GM12875 (cell line): Measurements from ENCODE around the gene BLOC1S5.
A peak's percentile ranks its signal among the peaks of the same experiment; 100 is the strongest.

Experiments
- H3K4me3 ChIP-seq: one replicate; pipeline ENCODE4 v1.5.1; 2011; ENCODE audit warnings: low read depth, low read length, control low read depth
- CTCF ChIP-seq: IDR thresholded peaks from 2 replicates; pipeline ENCODE4 v1.5.1; 2011; ENCODE audit warnings: low read depth, mild to moderate bottlenecking, control low read depth, inconsistent platforms, low read length, moderate library complexity, borderline replicate concordance; ENCODE audit not compliant: insufficient read depth

The BLOC1S5 gene

GRCh38 chr6:8070718-8071117, 6.5 kb upstream of the BLOC1S5 start:
- no peak overlapping the region for H3K4me3 ChIP-seq
- no peak for TF ChIP-seq CTCF

GRCh38 chr6:8069631-8070284, 5.6 kb upstream of the BLOC1S5 start:
- TF ChIP-seq CTCF, result no peak
- no peak overlapping the region for H3K4me3 ChIP-seq

- H3K4me3 ChIP-seq, result no peak overlapping the region
- TF ChIP-seq CTCF, result no peak
Measured at GRCh38 chr6:8069151-8069550, 5.0 kb upstream of the BLOC1S5 start.

GRCh38 chr6:8066108-8066507, 1.9 kb upstream of the BLOC1S5 start:
- 0 out of 2 replicates have a peak, but pooled peaks have one; percentile 24 for TF ChIP-seq CTCF
- no peak overlapping the region for H3K4me3 ChIP-seq

GRCh38 chr6:8065519-8065911, 1.3 kb upstream of the BLOC1S5 start:
- TF ChIP-seq CTCF, result no peak
- H3K4me3 ChIP-seq, result no peak overlapping the region

- TF ChIP-seq CTCF, result no peak
- peak overlapping the region; percentile 8 for H3K4me3 ChIP-seq
Measured at GRCh38 chr6:8064638-8065518, 689 bp upstream of the BLOC1S5 start.
